EL (cell line): ENCODE measurements around the gene DPP10.

Source experiments
- DNase-seq: peaks from one replicate; pipeline ENCODE4 v3.0.0-alpha.2; 2016

The DPP10 gene

GRCh38 chr2:115491186-115491793 lies 1048.8 kb downstream of the DPP10 start:
- DNase-seq, result no peak

- DNase-seq, result no peak
Observed at GRCh38 chr2:115505331-115505730, 1062.9 kb downstream of the DPP10 start.

- no peak for DNase-seq
Observed at GRCh38 chr2:115520727-115521126, 1078.3 kb downstream of the DPP10 start.

GRCh38 chr2:115524452-115524851 lies 1082.0 kb downstream of the DPP10 start:
- no peak for DNase-seq

- no peak for DNase-seq
Observed at GRCh38 chr2:115529627-115530026, 1087.2 kb downstream of the DPP10 start.

GRCh38 chr2:115533081-115533480 lies 1090.6 kb downstream of the DPP10 start:
- no peak for DNase-seq

GRCh38 chr2:115541814-115542213 lies 1099.4 kb downstream of the DPP10 start:
- DNase-seq, result no peak

GRCh38 chr2:115542331-115542730 lies 1099.9 kb downstream of the DPP10 start:
- DNase-seq, result no peak

- DNase-seq, result no peak
Observed at GRCh38 chr2:115543024-115543423, 1100.6 kb downstream of the DPP10 start.

GRCh38 chr2:115543461-115543860 lies 1101.0 kb downstream of the DPP10 start:
- DNase-seq, result no peak

- DNase-seq, result no peak
Observed at GRCh38 chr2:115549611-115550130, 1107.2 kb downstream of the DPP10 start.

- no peak for DNase-seq
Observed at GRCh38 chr2:115552726-115553125, 1110.3 kb downstream of the DPP10 start.

GRCh38 chr2:115554153-115554552 lies 1111.7 kb downstream of the DPP10 start:
- no peak for DNase-seq

- no peak for DNase-seq
Observed at GRCh38 chr2:115558725-115559124, 1116.3 kb downstream of the DPP10 start.

GRCh38 chr2:115560666-115561065 lies 1118.2 kb downstream of the DPP10 start:
- no peak for DNase-seq

GRCh38 chr2:115568643-115569042 lies 1126.2 kb downstream of the DPP10 start:
- DNase-seq, result no peak

- no peak for DNase-seq
Observed at GRCh38 chr2:115569547-115569946, 1127.1 kb downstream of the DPP10 start.

GRCh38 chr2:115572746-115573145 lies 1130.3 kb downstream of the DPP10 start:
- no peak for DNase-seq

GRCh38 chr2:115573756-115574155 lies 1131.3 kb downstream of the DPP10 start:
- DNase-seq, result no peak

GRCh38 chr2:115574667-115575066 lies 1132.2 kb downstream of the DPP10 start:
- DNase-seq, result no peak

GRCh38 chr2:115580784-115581183 lies 1138.3 kb downstream of the DPP10 start:
- DNase-seq, result no peak

GRCh38 chr2:115584507-115584906 lies 1142.1 kb downstream of the DPP10 start:
- DNase-seq, result no peak

GRCh38 chr2:115596659-115597375 lies 1154.4 kb downstream of the DPP10 start:
- no peak for DNase-seq

- no peak for DNase-seq
Observed at GRCh38 chr2:115603285-115603684, 1160.8 kb downstream of the DPP10 start.

GRCh38 chr2:115606350-115606749 lies 1163.9 kb downstream of the DPP10 start:
- no peak for DNase-seq
